Fibroblast of pulmonary artery (primary cell): ENCODE measurements around the gene ATP2B3.
A peak's percentile ranks its signal among the peaks of the same experiment; 100 is the strongest.

Experiments used
- DNase-seq: peaks from one replicate; pipeline ENCODE4 v3.0.0-alpha.2; 2010; ENCODE audit warnings: low read depth
- H3K4me3 ChIP-seq: replicated peaks from 2 replicates; pipeline ENCODE4 v1.5.1; 2011; ENCODE audit warnings: low read depth, mild to moderate bottlenecking, control low read depth, low read length, moderate library complexity
- TF ChIP-seq, protein P1 (sequence below): IDR thresholded peaks from 2 replicates; pipeline ENCODE4 v1.5.1; 2011; ENCODE audit warnings: mild to moderate bottlenecking, control low read depth, low read length, inconsistent platforms; ENCODE audit errors: missing control alignments

Gene ATP2B3

DNA sequence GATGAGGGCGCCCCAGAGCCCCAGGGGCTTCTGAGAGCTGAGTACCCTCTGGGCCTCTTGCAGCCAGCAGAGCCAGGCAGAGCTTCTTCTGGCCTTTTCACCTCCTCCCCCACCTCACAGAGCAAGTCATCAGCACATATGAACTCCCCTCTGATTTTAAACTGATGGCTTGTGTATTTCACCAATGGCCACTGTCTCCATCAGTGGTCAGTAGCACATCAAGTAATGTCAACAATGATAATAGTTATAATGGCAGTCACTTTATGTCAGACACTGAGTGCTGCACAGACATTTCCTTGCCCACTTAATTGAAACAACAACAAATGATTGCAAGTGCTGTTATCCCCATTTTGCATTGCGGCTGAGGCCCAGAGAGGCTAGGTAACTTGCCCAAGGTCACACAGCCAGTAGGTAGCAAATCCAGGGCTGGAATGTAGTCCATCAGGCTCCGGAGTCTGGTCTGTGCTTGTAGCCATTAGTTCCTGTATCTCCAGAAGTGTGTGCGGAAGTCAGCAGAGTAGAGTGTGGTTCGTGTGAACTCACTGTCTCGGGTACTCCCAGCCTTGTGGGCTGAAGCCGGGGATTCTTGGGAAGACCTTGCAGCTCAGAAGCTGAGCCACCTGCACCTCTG is 3.0 kb downstream of the ATP2B3 start:
- TF ChIP-seq, protein P1, sequence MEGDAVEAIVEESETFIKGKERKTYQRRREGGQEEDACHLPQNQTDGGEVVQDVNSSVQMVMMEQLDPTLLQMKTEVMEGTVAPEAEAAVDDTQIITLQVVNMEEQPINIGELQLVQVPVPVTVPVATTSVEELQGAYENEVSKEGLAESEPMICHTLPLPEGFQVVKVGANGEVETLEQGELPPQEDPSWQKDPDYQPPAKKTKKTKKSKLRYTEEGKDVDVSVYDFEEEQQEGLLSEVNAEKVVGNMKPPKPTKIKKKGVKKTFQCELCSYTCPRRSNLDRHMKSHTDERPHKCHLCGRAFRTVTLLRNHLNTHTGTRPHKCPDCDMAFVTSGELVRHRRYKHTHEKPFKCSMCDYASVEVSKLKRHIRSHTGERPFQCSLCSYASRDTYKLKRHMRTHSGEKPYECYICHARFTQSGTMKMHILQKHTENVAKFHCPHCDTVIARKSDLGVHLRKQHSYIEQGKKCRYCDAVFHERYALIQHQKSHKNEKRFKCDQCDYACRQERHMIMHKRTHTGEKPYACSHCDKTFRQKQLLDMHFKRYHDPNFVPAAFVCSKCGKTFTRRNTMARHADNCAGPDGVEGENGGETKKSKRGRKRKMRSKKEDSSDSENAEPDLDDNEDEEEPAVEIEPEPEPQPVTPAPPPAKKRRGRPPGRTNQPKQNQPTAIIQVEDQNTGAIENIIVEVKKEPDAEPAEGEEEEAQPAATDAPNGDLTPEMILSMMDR = no peak
- DNase-seq = no peak
- H3K4me3 ChIP-seq = no peak overlapping the region

DNA sequence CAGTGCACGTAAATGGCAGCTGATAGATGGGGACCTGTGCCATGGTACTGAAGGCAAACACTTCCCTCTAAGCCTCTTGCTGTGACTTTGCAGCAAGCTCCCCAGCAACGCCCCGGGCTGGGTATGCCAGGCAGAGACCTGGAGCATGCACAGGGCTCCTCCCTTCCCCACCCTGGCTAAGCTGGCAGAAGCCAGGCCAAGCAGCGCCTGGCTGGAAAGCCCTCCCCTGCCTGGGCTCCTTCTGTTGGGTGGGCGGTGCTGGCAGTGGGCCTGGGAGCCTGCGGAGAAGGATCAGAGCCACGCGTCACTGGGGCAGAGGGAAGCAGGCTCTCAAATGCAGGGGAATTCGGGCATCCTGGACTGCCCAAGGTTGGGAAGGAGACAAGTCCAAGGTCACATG is 3.6 kb downstream of the ATP2B3 start:
- peak; percentile 26 for DNase-seq
- no peak overlapping the region for H3K4me3 ChIP-seq
- TF ChIP-seq, protein P1 = no peak

DNA sequence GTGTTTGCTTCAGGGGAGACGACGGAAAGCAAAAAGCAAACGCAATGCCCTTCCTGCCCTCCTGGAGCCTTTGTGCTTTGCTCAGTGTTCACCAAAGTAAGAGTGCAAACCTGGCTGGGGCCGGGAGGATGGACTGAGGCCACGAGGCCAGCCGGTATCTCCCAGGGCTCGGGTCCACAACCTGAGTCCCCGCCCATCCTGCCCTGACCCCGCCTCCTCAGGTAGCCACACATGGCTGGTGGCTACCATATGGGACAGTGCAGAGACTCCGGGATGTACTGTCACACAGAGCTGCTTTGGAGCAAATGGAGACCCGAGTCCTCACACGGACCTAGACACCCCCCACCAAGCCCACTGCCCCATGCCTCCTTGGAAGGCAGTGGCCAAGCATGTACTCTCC is 4.8 kb downstream of the ATP2B3 start:
- H3K4me3 ChIP-seq = no peak overlapping the region
- TF ChIP-seq, protein P1 = no peak
- DNase-seq = no peak

DNA sequence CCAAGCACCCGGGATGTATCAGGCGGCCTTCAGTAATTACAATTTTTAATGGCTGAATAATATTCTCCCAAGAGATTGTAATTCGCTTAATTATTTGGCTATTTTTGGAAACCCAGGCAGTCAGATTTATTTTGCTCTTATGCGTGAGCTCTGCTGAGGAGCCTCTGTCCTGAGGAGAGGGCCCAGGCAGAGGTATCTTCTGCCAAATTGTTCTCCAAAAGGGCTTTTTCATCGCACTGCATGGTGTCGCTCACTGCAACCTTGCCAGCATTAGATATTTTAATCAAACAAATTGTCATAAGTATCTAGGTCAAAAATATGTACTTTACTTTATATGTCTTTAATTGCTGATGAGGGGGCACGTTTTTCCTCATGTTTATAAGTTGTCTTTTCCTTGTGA is 5.8 kb downstream of the ATP2B3 start:
- no peak overlapping the region for H3K4me3 ChIP-seq
- TF ChIP-seq, protein P1 = no peak
- no peak for DNase-seq

DNA sequence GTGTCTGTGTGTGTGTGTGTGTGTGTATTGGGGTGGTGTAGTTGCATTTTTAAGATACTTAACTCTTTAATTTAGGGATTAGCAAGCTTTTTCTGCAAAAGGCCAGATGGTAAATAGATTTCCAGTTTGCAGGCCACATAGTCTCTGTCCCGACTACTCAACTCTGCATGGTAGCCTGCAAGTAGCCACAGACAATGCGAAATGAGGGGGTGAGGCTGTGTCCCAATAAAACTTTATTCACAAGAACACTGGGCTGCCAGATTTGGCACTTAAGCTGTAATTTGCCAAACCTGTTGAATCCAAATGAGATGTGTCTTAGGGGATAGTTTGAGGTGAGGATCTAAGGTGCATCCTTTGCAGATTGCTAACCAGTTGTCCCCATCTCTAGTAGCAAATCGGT is 6.8 kb downstream of the ATP2B3 start:
- no peak overlapping the region for H3K4me3 ChIP-seq
- no peak for DNase-seq
- TF ChIP-seq, protein P1 = no peak

DNA sequence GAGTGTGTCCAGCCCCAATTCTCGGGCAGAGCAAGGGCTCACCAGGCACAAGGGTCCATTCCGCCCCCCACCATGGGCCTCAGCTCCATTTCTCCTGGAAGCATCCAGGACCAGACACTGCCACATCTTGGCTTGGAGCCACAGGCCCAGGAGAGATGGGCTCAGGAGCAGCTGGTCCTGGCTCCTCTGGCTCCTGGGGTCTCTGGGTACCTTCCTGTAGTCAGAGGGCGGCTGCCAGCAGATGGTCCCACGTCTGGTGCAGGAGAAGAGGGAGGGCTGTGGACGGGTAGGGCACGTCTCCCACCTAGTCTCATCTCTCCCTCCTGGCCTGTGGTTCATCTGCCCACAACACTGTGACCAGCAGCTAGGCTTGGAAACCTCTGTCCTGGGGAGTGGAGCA is 8.0 kb downstream of the ATP2B3 start:
- TF ChIP-seq, protein P1 = no peak
- no peak for DNase-seq
- H3K4me3 ChIP-seq = no peak overlapping the region

DNA sequence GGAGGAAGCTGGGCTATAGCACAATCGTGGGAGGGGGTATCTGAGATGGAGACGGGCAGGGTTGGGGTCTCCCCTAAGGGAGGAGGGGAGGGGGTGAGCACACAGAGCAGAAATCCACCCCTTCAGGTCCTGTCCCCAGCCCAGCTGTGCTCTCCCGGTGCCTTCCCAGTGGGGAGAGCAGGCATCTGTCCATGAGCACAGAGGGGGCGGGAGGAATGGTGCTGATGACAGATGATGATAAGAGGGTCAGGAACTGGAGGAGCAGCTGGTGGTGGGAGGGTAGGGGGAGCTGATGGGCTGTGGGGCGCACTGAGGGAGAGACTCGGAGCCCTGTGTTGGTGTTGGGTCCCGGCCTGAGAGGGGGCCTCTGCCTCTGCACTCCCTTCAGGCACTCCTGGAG is 8.6 kb downstream of the ATP2B3 start:
- TF ChIP-seq, protein P1 = no peak
- H3K4me3 ChIP-seq = no peak overlapping the region
- DNase-seq = no peak
